Fibroblast of the aortic adventitia (primary cell): ENCODE measurements around the gene PRKG2. TPM values are rescaled to one million over a fixed set of nuclear protein-coding genes. Genes with fewer than 3 reads are reported as not detected.
A peak's percentile ranks its signal among the peaks of the same experiment; 100 is the strongest.

Experiments
- DNase-seq: peaks from one replicate; pipeline ENCODE4 v3.0.0-alpha.2; 2010; ENCODE audit warnings: low read depth
- H3K4me3 ChIP-seq: 2 replicates; pipeline ENCODE4 v1.5.1; 2011; ENCODE audit warnings: low read depth, mild to moderate bottlenecking, control low read depth, low read length, moderate library complexity
- total RNA-seq: library from RNA; depleted of rRNA; stranded (reverse); fragments of >200 nt; gene quantifications from 2 replicates; pipeline ENCODE4 v1.2.3, GENCODE V29; 2012; ENCODE audit warnings: low replicate concordance
- TF ChIP-seq, protein P1 (sequence below): IDR thresholded peaks from 2 replicates; pipeline ENCODE4 v1.5.1; 2011; ENCODE audit warnings: mild to moderate bottlenecking, low read length, control low read depth, inconsistent platforms; ENCODE audit not compliant: insufficient read depth

Gene PRKG2
- total RNA-seq, 1 donor, result 7.8 TPM

DNA sequence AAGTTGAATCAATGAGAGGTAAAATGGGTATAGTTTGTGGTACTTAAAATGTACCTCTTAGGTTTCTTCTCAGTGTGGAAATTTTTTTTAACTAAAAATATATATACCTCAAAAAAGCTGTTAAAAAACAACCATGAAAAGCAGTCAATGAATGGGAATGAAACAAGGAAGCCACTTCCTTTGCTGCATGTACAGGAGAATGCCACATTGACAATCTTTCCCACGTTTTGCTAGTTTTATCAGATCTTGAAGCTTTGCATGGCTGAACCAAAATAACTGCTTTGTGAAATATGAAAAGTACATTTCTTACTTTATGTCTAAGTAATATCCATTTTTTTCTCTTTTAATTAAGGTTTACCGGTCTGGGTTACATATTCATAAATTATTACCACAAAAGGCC lies 71.8 kb downstream of the PRKG2 start:
- TF ChIP-seq, protein P1, sequence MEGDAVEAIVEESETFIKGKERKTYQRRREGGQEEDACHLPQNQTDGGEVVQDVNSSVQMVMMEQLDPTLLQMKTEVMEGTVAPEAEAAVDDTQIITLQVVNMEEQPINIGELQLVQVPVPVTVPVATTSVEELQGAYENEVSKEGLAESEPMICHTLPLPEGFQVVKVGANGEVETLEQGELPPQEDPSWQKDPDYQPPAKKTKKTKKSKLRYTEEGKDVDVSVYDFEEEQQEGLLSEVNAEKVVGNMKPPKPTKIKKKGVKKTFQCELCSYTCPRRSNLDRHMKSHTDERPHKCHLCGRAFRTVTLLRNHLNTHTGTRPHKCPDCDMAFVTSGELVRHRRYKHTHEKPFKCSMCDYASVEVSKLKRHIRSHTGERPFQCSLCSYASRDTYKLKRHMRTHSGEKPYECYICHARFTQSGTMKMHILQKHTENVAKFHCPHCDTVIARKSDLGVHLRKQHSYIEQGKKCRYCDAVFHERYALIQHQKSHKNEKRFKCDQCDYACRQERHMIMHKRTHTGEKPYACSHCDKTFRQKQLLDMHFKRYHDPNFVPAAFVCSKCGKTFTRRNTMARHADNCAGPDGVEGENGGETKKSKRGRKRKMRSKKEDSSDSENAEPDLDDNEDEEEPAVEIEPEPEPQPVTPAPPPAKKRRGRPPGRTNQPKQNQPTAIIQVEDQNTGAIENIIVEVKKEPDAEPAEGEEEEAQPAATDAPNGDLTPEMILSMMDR, result no peak
- no peak overlapping the region for H3K4me3 ChIP-seq
- DNase-seq, result no peak

DNA sequence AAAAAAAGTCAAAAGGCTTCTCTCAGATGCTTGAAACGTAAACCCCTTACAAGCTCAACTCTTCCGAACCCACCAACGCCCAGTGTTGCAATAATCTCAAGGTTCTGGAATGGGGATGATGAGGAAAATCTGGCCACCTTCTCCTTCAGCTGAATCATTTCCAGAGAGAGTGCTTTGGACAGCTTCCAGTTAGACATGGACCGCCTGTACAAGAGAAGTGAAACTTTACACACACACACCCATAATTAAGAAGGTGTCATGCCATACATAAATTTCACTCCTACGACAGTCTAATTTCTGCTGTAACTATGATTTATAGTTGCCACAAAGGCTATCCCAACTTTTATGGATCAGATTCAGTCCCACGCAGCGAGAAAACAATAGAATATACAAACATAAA lies 72.3 kb downstream of the PRKG2 start:
- DNase-seq, result peak; percentile 90
- no peak overlapping the region for H3K4me3 ChIP-seq
- TF ChIP-seq, protein P1, result no peak

DNA sequence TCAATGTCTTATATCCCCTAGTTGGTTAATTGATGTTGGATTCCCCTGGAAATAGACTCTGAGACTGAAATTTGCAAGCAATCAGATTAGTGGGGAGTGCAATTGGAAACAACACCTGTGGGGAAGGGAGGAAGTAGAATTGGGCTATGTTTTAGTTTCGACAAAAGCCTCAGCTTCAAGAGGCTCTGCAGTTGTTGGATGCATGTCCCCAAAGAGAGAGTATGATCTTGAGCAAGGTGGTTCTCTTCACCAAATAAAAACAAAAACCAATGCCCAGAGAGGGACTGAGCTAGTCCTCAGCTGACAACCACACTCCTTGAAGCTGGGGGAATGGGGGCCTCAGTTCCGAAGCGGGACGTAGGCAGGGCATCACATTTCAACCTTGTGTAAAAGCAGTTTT lies 77.1 kb downstream of the PRKG2 start:
- TF ChIP-seq, protein P1, result no peak
- H3K4me3 ChIP-seq, result no peak overlapping the region
- DNase-seq, result no peak

DNA sequence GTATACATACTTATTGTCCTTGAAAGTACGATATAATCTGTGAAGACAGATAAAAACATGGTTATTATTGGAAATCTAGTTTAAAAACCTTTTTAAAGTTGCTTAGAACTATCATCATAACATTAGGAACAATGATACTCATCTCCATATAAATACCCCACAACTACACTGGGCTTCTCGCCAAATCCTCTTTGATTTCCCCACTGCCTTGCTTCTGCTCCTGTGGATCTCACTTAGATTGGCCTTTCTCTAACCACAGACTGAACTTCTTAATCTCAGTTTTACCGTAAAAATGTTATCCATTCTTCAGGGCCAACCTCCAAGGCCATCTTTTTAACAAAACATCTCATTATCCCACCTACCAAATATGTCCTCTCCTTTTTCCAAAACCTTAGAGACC lies 77.6 kb downstream of the PRKG2 start:
- no peak overlapping the region for H3K4me3 ChIP-seq
- DNase-seq, result peak; percentile 58
- TF ChIP-seq, protein P1, result no peak

DNA sequence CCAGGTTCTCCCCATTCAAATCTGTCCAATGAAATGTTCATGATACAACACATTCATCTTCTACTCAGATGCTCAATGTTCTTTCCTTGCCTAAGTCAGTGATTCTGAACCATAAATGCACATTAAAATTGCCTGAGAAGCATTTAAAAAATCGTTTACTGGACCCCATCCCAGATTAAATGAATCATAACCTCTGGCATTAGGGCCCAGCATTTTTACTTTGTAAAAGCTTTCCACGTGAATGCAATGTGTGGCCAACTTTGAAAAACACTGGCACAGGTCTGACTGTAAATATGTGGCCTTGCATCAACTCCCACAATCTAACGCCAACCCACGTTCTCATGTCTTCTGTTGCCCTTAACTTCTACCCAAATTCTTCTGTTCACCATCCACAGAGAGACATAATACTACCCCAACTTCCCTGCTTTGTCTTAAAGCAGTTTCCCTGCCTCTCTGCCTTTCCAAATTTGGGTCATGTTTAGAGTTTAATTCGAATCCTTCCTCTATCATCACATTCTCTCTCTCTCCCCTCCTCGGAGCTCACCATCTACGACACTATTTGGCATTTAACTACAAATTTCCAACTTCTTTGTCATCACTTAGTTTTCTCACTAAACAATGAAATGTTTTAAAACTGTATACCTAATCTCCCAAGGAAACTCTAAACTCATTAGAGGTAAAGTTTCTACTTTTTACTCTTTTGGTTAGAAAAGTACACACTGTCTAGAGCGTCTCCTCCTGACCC lies 78.7 kb downstream of the PRKG2 start:
- TF ChIP-seq, protein P1, result no peak
- peak overlapping the region; percentile 23 for H3K4me3 ChIP-seq
- peak; percentile 100 for DNase-seq

DNA sequence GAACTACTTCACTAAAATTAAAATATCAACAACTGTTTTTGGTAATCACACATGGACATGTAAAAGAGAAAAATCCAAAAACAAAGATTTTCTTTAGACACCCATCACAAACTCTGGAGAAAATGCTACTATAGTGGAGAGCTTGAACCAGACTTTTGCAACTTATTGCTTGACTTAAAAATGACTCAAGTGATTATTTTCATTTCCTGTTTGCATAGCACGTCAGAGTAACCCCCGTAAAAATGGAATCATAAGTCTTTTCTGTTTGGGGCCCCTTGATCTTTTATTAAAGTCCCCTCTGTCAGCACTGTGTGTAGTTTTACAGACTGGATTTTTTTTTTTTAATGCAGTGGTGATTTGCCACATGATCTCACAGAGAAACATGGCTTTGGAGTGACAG lies 79.5 kb downstream of the PRKG2 start:
- H3K4me3 ChIP-seq, result no peak overlapping the region
- TF ChIP-seq, protein P1, result no peak
- DNase-seq, result peak; percentile 53

DNA sequence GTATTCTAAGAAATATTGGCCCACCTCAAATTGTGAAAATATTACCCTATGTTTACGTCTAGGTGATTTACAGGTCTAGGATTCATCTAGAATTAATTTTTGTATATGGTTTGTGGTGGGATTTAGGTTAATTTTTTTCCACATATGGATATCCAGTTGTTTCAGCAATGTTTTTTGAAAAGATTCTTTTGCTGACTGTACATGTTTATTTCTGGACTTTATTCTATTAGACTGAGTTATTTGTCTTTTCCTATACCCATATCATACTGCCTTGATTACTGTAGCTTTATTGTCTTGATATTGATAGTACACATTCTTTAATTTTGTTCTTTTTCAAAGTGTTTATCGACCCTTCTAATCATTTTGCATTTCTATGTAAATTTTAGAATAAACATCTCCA lies 83.5 kb downstream of the PRKG2 start:
- TF ChIP-seq, protein P1, result no peak
- H3K4me3 ChIP-seq, result no peak overlapping the region
- DNase-seq, result no peak
